NCI-H128 (cell line): ENCODE measurements around the gene ROS1.
"Not testable (repeated sequence)": the region's sequence is repeated elsewhere in the genome, so short reads cannot be mapped to it uniquely, and the experiment has no call there.

ENCODE experiments used
- DNase-seq: peaks from one replicate; lab custom pipeline; 2025; ENCODE audit not compliant: unreplicated experiment; lab: John Stamatoyannopoulos, UW

ROS1 gene

GRCh38 chr6:117268924-117269323 is 156.8 kb downstream of the ROS1 start:
- no peak for DNase-seq

DNA sequence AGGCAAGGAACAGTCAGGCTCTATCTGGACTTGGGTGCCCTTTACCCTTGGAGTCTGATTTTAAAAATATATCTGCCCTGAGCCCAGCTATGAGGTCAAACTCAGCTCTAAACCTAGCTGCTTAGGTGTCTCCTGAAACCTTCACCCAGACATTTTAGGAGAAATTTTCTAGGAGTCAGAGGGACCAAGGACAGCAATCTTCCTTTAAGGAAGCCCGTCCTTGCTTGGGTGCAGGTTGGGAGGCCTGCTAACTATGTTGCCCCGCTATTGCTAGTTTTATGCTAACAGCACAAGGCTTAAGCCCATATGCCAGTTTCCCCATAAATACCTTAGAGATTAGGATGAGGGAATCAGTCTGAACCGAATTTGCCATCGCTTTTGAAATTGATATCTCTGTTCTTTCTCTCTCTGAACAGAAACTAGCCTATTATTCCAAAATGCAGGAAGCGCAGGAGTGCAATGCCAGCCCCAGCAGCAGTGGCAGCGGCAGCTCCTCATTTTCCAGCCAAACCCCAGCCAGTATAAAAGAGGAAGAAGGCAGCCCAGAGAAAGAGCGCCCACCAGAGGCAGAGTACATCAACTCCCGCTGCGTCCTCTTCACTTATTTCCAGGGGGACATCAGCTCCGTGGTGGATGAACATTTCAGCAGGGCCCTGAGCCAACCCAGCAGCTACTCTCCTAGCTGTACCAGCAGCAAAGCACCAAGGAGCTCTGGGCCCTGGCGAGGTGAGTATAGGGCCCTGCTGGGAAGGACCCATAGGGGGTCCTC is 157.8 kb downstream of the ROS1 start:
- no peak for DNase-seq

DNA sequence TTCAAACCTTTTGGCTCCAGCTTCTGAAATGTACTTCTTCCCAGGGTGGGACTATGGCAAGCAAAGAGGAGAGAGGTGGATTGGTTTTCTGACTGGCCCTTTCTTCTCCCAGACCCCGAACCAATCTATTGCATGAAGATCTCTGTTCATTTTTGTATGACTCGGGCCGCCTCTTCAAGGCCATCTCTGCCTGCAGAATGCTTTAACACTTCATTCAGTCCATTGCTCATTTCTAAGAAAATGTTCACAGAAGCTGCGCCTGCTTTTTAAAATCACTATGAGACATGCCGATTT is 158.7 kb downstream of the ROS1 start:
- DNase-seq, result no peak

DNA sequence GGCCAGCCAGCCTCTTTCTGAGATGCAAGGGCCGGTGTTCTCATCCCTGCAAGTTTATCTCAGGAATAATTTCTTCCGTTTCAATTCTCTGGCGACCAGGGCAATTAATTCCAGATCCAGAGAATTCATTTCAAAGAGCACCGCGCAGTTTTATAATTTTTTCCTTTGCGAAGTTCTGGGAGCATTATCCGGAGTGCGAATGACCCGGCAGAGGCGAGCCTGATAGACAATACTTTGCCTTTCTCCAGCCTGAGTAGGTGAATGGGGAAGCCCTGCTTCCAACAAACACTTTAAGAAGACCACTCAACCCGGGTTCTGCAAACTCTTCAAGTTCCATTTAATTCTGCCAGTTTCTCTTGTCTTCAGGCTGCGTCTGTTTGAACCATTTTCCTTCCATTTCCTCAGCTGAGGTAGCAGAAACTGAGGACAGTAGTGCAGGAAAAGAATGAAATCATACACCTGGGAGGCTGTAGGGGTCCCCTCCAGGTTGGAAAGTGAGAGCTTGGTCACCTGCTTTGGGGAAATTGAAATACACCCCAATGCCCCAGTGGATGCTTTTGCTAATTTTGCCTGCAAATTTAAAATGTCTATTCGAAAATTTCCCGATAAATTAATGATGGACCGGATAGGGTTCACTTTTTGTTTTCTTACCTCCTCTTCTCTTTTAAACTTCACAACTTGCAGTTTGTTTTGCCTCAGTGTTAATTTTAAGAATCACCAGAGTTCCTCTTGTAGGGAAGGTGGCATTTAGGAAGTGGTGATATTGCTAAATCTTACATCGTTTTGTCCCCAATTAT is 159.3 kb downstream of the ROS1 start:
- DNase-seq, result no peak

DNA sequence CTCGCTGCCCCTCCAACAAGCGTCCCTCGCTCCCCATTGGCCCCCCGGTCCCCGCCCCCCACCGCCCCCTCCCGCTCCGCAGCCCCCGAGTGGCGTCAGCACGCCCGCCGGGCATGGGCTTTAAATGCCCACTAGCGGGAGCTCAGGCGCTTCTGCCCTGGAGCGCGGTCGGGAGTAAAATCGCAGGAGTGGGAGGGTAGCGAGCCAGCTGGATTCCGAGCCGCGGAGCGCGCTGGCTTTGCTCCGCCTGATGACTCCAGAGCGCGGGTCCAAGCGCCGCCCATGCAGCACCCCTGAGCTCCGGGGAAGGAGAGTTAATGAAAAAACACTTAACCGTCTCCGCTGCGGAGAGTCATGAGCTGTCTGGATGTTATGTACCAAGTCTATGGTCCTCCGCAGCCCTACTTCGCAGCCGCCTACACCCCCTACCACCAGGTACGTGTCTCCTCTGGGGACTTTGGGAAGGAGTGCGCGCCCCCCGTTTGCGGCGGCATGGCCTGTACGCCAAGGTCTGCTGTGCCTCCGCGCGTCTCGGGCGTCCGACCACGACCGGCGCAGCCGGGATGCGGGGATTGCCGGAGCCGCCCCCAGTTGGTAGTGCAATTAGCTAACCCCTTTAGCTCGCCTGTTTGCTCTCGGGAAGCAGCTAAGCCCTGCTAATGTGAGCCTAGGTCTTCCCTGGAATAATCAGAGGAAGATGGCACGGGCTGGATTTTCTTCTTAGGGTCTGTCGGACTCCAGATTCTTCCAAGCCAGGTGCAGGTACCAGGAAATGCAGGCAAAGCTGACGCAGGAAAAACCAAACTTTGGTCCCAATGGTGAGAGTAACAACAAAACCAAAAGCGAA is 160.1 kb downstream of the ROS1 start, which contains the start of gene VGLL2:
TSS of gene VGLL2 (plus strand) at position 149 of the 847 bp plus-strand sequence. CDS start at position 355, 206 bp downstream.
- no peak for DNase-seq

GRCh38 chr6:117264692-117265409 is 160.9 kb downstream of the ROS1 start:
- DNase-seq, result no peak

GRCh38 chr6:117264369-117264691 is 161.4 kb downstream of the ROS1 start:
- DNase-seq, result no peak

DNA sequence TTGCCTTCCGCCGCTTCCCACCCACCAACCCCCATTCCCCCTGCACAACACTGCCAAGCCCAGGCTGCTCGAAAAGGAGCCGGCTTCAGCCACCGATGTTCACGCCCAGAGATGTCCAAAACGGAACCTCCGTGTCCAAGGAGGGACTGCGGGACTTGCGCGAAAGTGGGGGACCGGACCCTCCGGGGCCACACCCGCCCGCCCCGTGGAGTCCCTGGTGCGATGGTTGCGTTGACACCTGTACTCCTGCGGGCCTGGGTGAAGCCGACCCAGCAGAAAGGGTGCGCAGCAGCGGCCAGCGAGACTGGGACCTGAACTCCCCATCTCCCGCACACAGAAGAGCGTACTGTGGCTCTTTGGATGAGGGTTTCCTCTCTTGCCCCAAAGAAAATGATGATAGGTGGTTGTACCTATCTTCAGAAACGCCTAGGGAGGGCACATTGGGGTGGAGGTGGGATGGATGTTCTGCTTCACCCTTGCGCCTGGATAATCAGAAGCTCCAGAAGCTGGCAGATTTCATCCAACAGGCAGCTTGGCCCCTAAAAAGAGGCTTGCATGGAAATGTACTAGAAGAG is 162.3 kb downstream of the ROS1 start:
- no peak for DNase-seq

GRCh38 chr6:117262799-117263198 is 162.9 kb downstream of the ROS1 start:
- no peak for DNase-seq

DNA sequence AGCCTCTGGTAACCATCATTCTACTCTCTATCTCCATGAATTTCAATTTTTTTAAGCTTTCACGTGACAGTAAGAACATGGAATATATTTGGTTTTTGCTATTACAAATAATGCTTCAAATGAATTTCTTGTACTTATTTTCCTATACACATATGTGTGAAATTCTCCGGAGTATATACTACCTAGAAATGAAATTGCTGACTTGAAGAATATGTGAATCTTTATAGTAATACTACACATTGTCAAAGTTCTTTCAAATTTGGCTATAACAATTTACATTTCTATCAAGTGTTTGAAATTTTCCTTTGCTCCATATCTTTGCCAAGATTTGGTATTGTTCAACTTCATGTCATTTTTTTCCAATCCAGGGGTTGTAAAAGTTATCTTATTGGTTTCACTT is 172.0 kb downstream of the ROS1 start:
- no peak for DNase-seq

- not testable (repeated sequence) for DNase-seq
These were observed 180.8 kb downstream of the ROS1 start for GRCh38 chr6:117244979-117245378.

DNA sequence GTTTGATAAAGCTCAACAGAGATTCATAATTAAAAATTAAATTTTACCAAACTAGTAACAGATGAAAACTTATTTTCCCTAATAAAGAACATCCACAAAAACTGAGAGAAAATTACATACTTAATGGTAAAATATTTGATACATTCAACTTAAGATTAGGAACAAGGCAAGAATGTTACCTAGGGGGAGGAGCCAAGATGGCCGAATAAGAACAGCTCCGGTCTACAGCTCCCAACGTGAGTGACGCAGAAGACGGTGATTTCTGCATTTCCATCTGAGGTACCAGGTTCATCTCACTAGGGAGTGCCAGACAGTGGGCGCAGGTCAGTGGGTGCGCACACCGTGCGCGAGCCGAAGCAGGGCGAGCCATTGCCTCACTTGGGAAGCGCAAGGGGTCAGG is 181.2 kb downstream of the ROS1 start:
- not testable (repeated sequence) for DNase-seq
